Measurements from ENCODE around the gene LYZL2. TPM values are rescaled to one million over a fixed set of nuclear protein-coding genes. Genes with fewer than 3 reads are reported as not detected.
"Not testable (repeated sequence)": the region's sequence is repeated elsewhere in the genome, so short reads cannot be mapped to it uniquely, and the experiment has no call there.

The LYZL2 gene
- polyA plus RNA-seq, 3 donors, result not detected

- no peaks in the 10 kb centered on the region for H3K79me2 ChIP-seq (ENCODE audit: insufficient read depth, low read length)
- no peak overlapping the region for H3K9ac ChIP-seq (ENCODE audit: insufficient read depth, low read length, poor library complexity, severe bottlenecking)
- H3K36me3 ChIP-seq (replicated peaks in 1 of 2; ENCODE audit: control insufficient read depth in 1 of 2, insufficient read depth in 2 of 2, low read length in 2 of 2), result no peaks in the 10 kb centered on the region
- H3K4me1 ChIP-seq (ENCODE audit: control insufficient read depth in 1 of 2, insufficient read depth in 2 of 2, low read length in 2 of 2), result peaks cover 0 to 5% of the 10 kb centered on the region in 2 donors
- no peak overlapping the region for H2AFZ ChIP-seq (ENCODE audit: insufficient read depth, low read depth, low read length, poor library complexity, severe bottlenecking)
- H3K4me3 ChIP-seq (replicated peaks in 1 of 3; ENCODE audit: low read depth in 2 of 3, low read length in 3 of 3), result no peak overlapping the region
- no peak for TF ChIP-seq CTCF (IDR thresholded peaks at IDR 0.05)
- H3K4me3 Mint-ChIP-seq, result no peak overlapping the region
- H3K36me3 Mint-ChIP-seq, result no peaks in the 10 kb centered on the region
- H3K4me2 ChIP-seq (replicated peaks; ENCODE audit: extremely low read depth, low read length, poor library complexity, severe bottlenecking), result no peak overlapping the region
- DNase-seq, result peak; percentile 86 to 96 (median 90)
- H3K9me3 Mint-ChIP-seq, result peaks cover 0 to 5% (median 0%) of the 10 kb centered on the region in 7 donors
- no peaks in the 10 kb centered on the region for H4K20me1 ChIP-seq (ENCODE audit: insufficient read depth, low read length)
- H3K4me1 Mint-ChIP-seq, result peaks cover 18% of the 10 kb centered on the region
- H3K27ac ChIP-seq (ENCODE audit: low read depth in 1 of 2, low read length in 2 of 2), result no peak overlapping the region
- H3K27me3 ChIP-seq (ENCODE audit: control insufficient read depth in 2 of 2, insufficient read depth in 2 of 2, low read length in 2 of 2), result no peaks in the 10 kb centered on the region
- H3K27me3 Mint-ChIP-seq (ENCODE audit: low read depth in 3 of 3), result peaks cover 3 to 4% (median 4%) of the 10 kb centered on the region in 3 donors
- no peaks in the 10 kb centered on the region for H3K9me3 ChIP-seq (replicated peaks in 1 of 2; ENCODE audit: control insufficient read depth in 1 of 2, insufficient read depth in 1 of 2, low read length in 2 of 2)
- intact Hi-C loops (cut with micrococcal nuclease), result no loop called here
- no CpG with 5 or more reads among the region's 2 CpGs for WGBS (ENCODE audit: insufficient coverage)
- peak overlapping the region in 6 of 7 donors; percentile 11 to 75 (median 63) for H3K27ac Mint-ChIP-seq
Measured at GRCh38 chr10:30600005-30600404, 29.5 kb downstream of the LYZL2 start.

GRCh38 chr10:30598105-30598776, 31.3 kb downstream of the LYZL2 start:
- Histone ChIP-seq H4K20me1 (ENCODE audit: insufficient read depth, low read length) (no peaks in the 10 kb centered on the region), H3K79me2 (ENCODE audit: insufficient read depth, low read length) (no peaks in the 10 kb centered on the region), H2AFZ (ENCODE audit: insufficient read depth, low read depth, low read length, poor library complexity, severe bottlenecking) (no peak overlapping the region), H3K36me3 (replicated peaks in 1 of 2; ENCODE audit: control insufficient read depth in 1 of 2, insufficient read depth in 2 of 2, low read length in 2 of 2) (no peaks in the 10 kb centered on the region), H3K9ac (ENCODE audit: insufficient read depth, low read length, poor library complexity, severe bottlenecking) (no peak overlapping the region), H3K27ac (ENCODE audit: low read depth in 1 of 2, low read length in 2 of 2) (no peak overlapping the region), H3K4me3 (replicated peaks in 1 of 3; ENCODE audit: low read depth in 2 of 3, low read length in 3 of 3) (no peak overlapping the region), H3K4me2 (replicated peaks; ENCODE audit: extremely low read depth, low read length, poor library complexity, severe bottlenecking) (no peak overlapping the region), H3K27me3 (ENCODE audit: control insufficient read depth in 2 of 2, insufficient read depth in 2 of 2, low read length in 2 of 2) (no peaks in the 10 kb centered on the region), H3K9me3 (replicated peaks in 1 of 2; ENCODE audit: control insufficient read depth in 1 of 2, insufficient read depth in 1 of 2, low read length in 2 of 2) (no peaks in the 10 kb centered on the region), H3K4me1 (ENCODE audit: control insufficient read depth in 1 of 2, insufficient read depth in 2 of 2, low read length in 2 of 2) (peaks cover 0 to 5% of the 10 kb centered on the region in 2 donors)
- 100% methylated on average over 2 of the region's 8 CpGs for WGBS (ENCODE audit: insufficient coverage)
- Mint-ChIP-seq H3K4me1 (peaks cover 23% of the 10 kb centered on the region), H3K4me3 (no peak overlapping the region), H3K27me3 (ENCODE audit: low read depth in 3 of 3) (peaks cover 1 to 7% (median 1%) of the 10 kb centered on the region in 3 donors), H3K27ac (no peak overlapping the region), H3K36me3 (no peaks in the 10 kb centered on the region), H3K9me3 (peaks cover 1 to 6% (median 4%) of the 10 kb centered on the region in 7 donors)
- no peak for TF ChIP-seq CTCF (IDR thresholded peaks at IDR 0.05)
- no peak for DNase-seq
- intact Hi-C loops (cut with micrococcal nuclease), result no loop called here

GRCh38 chr10:30597433-30597824, 32.1 kb downstream of the LYZL2 start:
- H3K36me3 Mint-ChIP-seq; H3K4me2 ChIP-seq (replicated peaks; ENCODE audit: extremely low read depth, low read length, poor library complexity, severe bottlenecking); H3K4me1 ChIP-seq (ENCODE audit: control insufficient read depth in 1 of 2, insufficient read depth in 2 of 2, low read length in 2 of 2); H3K27ac ChIP-seq (ENCODE audit: low read depth in 1 of 2, low read length in 2 of 2); DNase-seq; H3K36me3 ChIP-seq (replicated peaks in 1 of 2; ENCODE audit: control insufficient read depth in 1 of 2, insufficient read depth in 2 of 2, low read length in 2 of 2); intact Hi-C loops (cut with micrococcal nuclease); H2AFZ ChIP-seq (ENCODE audit: insufficient read depth, low read depth, low read length, poor library complexity, severe bottlenecking); H3K27me3 ChIP-seq (ENCODE audit: control insufficient read depth in 2 of 2, insufficient read depth in 2 of 2, low read length in 2 of 2); H3K27me3 Mint-ChIP-seq (ENCODE audit: low read depth in 3 of 3); H3K9me3 Mint-ChIP-seq; H3K4me3 ChIP-seq (replicated peaks in 1 of 3; ENCODE audit: low read depth in 2 of 3, low read length in 3 of 3); H4K20me1 ChIP-seq (ENCODE audit: insufficient read depth, low read length); H3K79me2 ChIP-seq (ENCODE audit: insufficient read depth, low read length); H3K4me3 Mint-ChIP-seq; H3K9ac ChIP-seq (ENCODE audit: insufficient read depth, low read length, poor library complexity, severe bottlenecking); H3K9me3 ChIP-seq (replicated peaks in 1 of 2; ENCODE audit: control insufficient read depth in 1 of 2, insufficient read depth in 1 of 2, low read length in 2 of 2): not testable (repeated sequence)
- Mint-ChIP-seq H3K27ac (peak overlapping the region in 4 of 7 donors; percentile 2 to 56 (median 30)), H3K4me1 (peaks cover 23% of the 10 kb centered on the region)
- no CpG with 5 or more reads among the region's 7 CpGs for WGBS (ENCODE audit: insufficient coverage)

Measured in CD14-positive monocyte (primary cell).